ENCODE measurements around the gene CFD.
"Not testable (repeated sequence)": the region's sequence is repeated elsewhere in the genome, so short reads cannot be mapped to it uniquely, and the experiment has no call there.

CFD gene

DNA sequence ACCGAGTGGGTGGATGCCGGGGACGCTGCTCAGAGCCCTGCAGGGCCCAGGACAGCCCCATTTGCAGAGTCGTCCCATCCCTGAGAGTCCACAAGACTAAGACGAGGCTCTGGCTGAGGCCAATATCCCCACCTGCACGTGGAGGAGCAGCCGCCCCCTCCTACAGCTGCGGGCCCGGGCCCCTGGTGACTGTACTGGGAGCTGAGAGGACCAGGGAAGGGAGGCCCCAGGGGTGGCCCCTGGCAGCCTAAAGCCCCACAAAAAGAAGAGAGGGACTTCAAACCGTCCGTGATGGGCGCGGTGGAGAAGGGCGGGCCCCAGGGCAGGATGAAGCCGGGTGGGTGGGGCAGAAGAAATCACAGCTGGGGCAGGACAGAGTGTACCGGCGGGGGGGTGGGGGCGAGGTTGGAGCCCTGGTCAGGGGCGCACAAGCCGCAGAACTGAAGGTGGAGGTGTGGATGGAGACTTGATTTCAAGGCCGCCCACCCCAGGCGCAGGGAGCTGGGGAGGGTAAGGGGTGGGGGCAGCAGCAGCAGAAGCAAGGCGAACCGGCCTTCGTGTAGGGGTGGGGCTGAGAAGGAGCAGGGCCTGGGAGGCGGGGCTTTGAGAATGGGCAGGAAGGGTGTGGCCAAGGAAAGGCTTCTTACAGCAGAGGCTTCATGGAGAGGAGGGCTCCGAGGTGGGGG lies 12.9 kb downstream of the CFD start:
- no peak for FAIRE-seq

DNA sequence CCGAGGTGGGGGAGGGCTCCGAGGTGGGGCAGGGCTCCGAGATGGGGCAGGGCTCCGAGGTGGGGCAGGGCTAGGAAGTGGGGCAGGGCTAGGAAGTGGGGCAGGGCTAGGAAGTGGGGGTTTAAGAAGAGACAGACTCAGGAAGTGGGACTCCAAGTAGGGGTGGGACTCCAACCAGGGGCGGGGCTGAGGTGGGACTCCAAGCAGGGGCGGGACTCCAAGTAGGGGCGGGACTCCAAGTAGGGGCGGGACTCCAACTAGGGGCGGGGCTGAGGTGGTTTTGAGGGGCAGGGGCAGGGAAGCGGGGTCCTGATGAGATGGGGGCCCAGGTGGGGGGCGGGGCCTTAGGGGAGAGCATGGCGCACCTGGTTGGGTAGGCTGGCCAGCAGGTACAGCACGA lies 13.6 kb downstream of the CFD start:
- FAIRE-seq, result no peak

DNA sequence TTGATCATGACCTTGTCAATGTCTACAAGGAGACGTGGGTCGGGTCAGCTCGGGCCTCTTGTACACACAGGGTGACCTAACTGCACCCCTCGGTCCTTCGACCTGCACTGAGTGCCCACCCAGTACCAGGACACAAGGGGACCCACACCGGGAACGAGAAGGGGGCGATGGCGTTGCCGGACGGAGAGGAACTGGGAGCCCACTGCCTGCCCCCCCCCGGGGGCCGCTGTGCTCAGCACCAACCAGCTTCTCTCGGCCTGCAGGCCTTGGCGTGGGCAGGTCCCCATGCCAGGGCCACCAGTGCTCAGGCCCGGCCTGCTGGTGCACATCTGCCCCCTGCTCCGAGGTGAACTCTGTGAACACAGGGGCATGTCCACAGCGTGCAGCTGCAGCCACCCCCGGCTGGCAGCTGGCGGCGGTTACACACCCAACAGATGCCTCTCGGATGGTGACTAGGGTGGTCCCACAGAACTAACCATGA lies 14.1 kb downstream of the CFD start:
- FAIRE-seq, result no peak

DNA sequence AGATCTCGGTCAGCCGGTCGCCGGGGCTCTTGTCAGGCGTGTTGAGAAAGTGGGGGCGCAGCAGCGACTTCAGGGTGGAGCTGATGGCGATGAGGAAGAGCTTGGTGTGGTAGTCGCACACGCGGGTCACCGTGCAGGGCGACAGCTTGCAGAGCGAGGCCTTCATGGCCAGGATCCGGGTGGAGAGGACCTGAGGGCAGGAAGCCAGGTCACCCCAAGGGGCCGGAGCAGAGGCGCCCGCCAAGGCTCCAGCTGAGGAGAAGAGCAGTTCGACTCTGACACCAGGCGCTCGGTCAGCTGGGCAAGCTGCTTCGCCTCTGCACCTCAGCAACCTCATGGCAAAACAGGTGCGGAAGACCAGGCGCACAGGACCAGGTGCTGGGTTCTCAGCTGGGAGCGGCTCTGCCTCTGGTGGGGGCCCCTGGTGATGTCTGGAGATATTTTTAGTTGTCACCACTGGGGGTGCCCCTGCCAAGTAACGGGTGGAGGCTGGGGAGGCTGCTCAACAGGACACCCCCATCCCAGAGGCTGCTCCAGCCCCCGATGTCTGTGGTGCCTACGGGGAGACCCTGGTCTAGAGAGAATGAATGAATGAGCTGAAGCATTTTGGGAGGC lies 15.9 kb downstream of the CFD start:
- no peak for FAIRE-seq

DNA sequence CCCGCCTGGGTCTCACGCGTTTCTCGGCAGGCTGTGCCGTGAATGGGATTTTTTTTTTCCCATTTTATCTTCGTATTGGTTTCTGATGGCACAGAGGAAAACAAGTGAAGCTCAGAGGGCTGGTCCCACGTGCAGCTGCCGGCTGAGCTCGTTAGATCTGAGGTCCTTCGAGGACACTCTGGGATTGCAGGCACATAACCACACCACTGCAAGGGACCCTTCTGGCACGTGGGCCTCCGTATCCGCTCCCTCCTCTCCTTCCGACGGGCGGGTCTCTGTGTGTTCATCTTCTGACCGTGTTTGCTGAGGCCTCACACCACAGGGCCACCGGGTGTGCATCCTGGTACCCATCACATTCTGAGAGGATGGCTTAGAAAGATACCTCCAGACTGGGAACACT lies 16.6 kb downstream of the CFD start:
- FAIRE-seq, result no peak

DNA sequence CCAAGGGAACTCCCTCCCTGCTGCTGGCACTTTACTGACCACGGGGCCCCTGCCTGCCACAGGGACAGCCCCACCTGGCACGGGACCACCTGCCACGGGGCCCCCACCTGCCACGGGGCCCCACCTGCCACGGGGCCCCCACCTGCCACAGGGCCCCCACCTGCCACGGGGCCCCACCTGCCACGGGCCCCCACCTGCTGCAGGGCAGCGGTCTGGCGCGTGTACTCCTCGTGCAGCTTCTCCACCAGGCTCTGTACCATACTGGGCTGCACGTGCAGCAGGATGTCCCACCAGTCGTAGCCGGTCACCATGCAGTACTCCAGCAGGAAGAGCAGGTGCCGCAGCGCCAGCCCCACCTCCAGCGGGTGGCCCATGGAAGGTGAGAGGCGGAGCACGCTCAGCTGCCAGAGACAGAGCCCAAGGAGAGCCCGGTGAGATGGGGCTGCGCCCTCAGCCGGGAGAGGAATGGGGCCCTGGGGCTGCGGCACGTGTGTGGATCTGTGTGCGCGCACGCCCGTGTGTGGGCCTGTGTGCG lies 17.4 kb downstream of the CFD start:
- FAIRE-seq, result no peak

DNA sequence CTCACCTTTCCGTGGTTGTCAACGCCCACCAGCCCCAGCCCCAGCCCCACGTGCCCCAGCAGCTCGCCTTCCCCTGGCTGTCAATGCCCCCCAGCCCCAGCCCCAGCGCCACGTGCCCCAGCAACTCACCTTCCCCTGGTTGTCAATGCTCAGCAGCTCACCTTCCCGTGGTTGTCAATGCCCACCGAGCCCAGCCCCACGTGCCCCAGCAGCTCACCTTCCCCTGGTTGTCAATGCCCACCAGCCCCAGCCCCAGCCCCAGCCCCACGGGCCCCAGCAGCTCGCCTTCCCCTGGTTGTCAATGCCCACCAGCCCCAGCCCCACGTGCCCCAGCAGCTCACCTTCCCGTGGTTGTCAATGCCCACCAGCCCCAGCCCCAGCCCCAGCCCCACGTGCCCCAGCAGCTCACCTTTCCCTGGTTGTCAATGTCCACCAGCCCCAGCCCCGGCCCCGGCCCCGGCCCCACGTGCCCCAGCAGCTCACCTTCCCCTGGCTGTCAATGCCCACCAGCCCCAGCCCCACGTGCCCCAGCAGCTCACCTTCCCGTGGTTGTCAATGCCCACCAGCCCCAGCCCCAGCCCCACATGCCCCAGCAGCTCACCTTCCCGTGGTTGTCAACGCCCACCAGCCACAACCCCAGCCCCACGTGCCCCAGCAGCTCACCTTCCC lies 18.7 kb downstream of the CFD start:
- FAIRE-seq, result not testable (repeated sequence)

DNA sequence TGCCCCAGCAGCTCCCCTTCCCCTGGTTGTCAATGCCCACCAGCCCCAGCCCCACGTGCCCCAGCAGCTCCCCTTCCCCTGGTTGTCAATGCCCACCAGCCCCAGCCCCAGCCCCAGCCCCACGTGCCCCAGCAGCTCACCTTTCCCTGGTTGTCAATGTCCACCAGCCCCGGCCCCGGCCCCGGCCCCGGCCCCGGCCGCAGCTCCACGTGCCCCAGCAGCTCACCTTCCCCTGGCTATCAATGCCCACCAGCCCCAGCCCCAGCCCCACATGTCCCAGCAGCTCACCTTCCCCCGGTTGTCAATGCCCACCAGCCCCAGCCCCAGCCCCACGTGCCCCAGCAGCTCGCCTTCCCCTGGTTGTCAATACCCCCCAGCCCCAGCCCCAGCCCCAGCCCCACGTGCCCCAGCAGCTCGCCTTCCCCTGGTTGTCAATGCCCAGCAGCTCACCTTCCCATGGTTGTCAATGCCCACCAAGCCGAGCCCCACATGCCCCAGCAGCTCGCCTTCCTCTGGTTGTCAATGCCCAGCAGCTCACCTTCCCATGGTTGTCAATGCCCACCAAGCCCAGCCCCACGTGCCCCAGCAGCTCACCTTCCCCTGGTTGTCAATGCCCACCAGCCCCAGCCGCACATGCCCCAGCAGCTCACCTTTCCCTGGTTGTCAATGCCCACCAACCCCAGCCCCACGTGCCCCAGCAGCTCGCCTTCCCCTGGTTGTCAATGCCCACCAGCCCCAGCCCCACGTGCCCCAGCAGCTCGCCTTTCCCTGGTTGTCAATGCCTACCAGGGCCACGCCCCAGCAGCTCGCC lies 19.5 kb downstream of the CFD start:
- not testable (repeated sequence) for FAIRE-seq

DNA sequence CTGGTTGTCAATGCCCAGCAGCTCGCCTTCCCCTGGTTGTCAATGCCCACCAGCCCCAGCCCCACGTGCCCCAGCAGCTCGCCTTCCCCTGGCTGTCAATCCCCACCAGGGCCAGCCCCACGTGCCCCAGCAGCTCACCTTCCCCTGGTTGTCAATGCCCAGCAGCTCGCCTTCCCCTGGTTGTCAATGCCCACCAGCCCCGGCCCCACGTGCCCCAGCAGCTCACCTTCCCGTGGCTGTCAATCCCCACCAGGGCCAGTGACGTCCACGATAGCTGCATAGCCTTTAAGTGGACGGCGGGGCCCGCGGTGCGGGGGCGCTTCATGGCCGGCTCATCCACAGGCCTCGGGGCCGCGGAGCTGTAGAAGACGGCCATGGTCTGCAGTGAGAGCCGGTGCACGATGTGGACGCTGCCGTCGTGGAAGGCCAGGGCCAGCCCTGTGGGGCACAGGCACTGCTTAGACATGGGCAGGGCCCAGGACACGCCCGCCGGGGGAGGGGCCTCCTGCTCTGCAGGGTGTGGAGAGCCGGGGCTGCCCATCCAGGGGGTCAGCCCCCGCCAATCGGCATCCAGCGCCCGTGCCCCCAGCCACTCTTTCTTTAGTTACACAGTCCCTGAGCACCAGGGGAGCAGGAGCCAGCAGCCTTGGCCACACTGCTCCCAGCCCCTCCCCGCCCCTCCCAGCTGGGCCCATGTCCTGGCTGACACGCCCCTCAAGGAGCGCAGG lies 20.4 kb downstream of the CFD start:
- no peak for FAIRE-seq

DNA sequence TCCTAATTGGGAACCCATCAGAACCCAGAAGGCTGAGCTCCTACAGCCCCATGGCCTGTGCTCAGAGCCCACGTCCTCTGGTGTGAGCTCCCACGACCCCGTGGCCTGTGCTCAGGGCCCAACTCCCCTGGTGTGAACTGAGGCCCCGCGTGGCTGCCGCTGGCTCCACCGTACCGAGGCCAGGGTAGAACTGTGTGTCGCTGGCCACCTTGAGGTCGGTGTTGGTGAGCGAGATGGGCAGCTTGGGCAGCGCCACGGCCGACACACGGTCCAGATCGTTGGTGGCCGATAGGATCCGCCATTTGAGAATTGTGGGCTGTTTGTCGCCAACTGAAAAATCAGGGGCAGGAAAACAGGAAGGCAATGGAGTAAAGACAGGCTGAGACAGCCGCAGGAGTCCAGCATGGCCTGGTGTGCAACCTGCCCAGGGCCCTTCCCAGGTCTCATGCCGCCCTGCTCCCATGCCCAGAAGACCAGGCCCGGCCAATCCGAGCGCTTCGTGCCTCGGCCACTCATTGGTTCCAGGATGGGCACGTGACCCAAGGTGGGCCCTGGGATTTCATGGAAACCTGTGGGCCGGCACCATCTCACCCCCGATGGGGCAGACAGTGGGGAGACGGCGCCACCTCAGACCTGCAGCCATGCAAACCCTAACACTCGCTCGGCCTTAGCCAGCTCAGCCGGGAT lies 22.1 kb downstream of the CFD start:
- FAIRE-seq, result no peak

DNA sequence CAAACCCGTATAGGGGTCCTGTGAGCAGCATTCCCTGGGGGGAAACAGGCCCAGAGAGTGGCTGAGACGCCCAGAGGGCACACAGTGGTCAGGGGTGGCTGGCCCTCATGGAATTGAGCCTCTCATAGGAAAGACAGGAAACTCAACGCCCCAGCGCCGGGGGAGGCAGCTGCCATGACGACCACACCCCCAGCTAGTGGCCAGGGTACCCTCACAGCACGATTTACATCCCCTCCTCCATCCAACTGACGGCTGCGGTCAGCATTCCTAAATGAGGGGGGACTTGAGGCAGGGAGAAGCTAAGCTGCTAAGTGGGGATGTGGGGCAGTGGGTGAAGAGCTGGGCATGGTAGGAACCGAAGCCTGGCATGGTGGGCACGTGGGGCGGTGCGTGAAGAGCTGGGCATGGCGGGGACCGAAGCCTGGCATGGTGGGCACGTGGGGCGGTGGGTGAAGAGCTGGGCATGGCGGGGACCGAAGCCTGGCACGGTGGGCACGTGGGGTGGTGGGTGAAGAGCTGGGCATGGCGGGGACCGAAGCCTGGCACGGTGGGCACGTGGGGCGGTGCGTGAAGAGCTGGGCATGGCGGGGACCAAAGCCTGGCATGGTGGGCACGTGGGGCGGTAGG lies 23.5 kb downstream of the CFD start:
- no peak for FAIRE-seq

DNA sequence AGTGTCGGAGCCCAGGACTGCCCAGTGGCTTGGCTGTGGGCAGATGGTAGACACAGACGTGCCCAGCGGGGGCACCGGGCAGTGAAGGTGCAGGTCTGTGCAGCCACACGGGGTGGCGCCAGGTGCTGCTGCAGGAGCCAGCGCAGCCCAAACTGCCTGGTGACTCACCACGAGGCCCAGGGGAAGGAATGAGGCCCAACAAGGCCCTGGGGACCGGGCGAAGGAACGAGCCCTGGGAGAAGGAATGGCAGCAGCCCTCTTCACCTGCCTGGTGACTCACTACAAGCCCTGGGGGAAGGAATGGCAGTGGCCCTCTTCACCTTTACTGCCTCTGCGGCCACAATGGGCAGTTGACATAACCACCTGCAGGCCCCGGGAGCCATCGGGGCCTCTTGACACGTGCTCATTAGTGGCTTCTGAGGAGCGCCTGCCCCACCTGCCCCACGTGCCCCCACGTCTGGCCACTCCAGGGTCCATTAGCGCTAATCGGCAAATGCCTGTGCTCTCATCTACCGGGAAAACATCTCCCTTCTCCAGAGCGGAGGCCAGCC lies 24.3 kb downstream of the CFD start:
- no peak for FAIRE-seq

DNA sequence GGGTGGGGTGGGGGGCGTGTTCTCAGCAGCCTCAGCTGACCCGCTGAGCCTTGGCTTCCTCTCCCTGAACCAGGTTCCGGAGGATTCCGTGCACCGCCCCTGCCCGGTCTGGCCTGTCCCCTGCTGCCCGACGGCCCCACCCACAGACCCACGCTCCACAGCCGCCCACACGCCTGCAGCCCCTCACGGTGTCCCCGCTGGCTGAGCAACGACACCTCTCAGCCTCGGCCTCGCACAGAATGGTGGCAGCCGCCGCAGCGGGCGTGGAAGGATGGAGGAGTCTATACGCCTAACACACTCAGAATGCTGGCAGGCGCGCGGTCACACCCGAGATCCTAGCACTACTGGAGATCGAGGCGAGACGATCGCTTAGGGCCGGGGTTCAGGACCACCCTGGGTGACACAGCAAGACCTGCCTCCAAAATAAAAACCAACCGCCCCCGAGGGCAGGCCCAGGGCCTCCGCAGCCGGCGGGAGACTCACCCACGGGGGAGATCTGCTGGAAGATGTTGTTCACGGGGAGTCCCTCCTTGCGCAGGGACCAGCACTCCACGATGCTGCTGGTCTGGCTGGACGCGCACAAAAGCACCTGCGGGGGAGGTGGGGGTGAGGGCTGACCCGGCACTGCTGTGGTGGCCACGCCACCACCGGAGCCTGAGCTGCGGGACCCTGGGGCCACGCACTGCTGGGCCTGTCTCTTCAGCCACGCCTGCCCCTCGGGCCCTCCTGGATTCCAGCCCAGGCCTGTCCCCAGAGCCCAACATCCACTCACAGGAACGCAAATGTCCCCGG lies 25.2 kb downstream of the CFD start:
- no peak for FAIRE-seq

DNA sequence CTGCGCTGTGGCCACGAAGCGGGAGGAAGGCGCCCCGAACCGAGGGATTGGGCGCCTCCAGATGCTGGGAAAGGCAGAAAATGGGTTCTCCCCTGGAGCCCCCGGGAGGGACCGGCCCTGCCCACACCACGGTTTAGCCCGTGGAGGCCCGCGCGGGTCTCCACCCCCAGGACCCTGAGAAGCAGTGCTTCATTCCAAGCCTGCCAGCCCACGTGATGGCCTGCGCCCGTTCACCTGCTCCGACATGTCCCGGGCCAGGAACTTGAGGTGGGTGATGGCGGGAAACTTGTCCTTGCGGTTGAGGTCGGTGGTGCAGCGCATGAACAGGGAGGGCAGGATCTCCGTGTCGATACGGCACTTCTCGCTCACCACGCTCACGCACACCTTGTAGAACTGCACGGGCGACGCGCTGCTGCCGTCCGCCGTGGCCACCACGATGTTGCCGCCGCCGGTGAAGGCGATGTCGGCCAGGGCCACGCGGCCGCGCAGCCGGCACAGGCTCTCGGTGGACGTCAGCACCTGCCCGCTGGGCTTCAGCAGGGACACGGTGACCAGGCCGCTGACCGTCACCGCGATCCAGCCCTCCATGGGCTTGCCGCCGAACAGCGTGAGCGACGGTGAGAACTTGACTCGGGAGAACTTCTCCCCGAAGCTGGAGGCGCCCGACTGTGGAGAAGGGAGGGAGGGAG lies 26.2 kb downstream of the CFD start:
- no peak for FAIRE-seq

DNA sequence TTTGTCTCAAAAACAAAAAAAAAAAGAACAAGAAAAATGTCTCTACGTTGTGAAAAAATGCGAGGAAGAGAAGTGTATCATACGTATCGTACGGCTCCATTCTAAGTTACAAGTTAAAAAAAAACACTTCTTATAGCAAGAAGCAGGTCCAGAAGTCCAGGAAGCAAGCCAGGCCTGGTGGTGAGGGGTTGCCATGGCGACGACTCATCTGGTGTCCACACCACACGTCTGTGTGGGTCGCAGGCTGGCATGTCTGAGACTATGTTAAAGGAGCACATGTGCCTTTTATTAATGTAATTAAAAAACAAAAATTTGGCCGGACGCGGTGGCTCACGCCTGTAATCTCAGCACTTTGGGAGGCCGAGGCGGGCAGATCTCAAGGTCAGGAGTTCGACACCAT lies 27.6 kb downstream of the CFD start:
- FAIRE-seq, result no peak

DNA sequence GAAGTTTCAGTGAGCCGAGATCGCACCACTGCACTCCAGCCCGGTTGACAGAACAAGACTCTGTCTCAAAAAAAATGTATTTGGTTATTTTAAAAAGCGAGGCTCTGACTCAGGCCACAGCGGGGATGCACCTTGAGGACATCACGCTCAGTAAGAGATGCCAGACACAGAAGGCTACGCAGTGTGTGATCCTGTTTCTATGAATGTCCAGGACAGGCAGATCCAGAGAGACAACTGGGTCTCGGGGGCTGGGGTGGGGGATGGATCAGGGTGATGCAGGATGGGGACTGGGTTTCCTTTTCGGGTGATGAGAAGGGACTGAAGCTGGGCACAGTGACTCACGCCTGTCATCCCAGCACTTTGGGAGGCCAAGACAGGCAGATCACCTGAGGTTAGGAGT lies 28.1 kb downstream of the CFD start:
- FAIRE-seq, result no peak

DNA sequence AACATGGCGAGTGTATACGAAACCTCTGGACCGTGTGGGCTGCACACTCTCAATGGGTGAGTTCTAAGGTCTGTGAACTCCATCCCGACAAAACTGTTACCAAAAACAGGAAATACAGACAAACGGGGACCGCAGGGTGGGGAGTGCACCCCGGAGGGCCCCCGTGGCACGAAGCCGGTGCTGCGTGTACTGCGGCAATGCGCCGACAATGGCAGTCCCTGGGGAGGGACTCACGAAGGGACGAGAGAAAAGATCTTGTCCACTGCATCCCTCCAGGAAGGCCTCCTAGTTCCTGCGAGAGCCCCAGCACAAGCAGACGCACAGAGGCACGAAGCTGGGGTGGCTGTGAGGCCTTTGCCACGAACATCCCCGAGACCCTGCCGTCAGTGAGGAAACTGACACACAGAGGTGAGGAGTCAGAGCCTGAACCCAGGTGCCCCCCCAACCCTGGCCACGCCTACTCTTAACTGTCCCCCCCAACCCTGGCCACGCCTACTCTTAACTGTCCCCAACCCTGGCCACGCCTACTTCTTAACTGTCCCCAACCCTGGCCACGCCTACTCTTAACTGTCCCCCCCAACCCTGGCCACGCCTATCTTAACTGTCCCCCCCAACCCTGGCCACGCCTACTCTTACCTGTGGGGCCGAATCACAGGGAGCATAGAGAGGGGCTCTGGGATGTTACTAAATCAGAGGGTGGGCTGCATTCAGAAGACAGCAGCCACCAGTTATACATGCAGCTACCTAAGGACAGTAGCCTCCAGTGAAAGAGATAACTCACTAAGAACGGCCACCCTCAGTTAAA lies 29.3 kb downstream of the CFD start:
- FAIRE-seq, result no peak

DNA sequence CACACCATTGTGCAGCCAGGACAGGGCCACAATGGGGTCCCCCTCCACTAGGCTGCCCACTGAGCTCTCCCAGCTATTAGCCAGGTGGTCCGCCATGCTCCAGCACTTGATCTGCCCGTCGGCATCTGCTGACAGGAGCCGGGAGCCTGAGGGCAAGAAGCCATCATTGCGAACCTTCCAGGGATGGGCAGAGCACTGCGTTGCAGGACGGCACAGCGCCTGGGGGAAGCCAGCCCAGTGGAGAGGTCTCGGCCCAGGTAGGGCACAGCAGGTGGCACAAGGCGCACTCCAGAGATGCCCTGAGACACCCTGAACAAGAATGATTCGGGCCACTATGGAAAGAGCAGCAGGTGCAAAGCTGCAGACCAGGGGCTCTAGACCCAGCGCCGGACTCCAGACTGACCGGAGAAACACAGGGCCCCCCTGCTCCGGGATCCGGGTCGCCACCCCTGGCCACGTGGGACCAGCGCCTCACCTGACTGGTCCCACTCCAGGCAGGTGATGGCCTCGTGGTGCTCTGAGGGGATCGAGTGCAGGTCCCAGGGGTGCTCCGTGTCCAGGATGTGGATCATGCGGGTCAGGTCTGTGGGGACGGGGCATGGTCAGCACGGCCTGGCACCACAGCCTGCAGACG lies 30.3 kb downstream of the CFD start:
- no peak for FAIRE-seq
